Testis (tissue), 3 donors: ENCODE results near the gene MFSD1. TPM values are rescaled to one million over a fixed set of nuclear protein-coding genes. Genes with fewer than 3 reads are reported as not detected.

Experiments
- DNase-seq: peaks from one replicate; pipeline ENCODE4 v3.0.0-alpha.2; 2019
- H3K27ac ChIP-seq, 2 donors: fragments of 200-600 bp; sonication (generic); one replicate each; pipeline ENCODE4 v1.5.1; 2019
- H3K27me3 ChIP-seq: fragments of 200-600 bp; sonication (generic); one replicate; pipeline ENCODE4 v1.5.1; 2019
- H3K36me3 ChIP-seq: fragments of 200-600 bp; sonication (generic); one replicate; pipeline ENCODE4 v1.5.1; 2017; ENCODE audit warnings: low read depth; ENCODE audit errors: missing control alignments
- H3K4me1 ChIP-seq: fragments of 200-600 bp; sonication (generic); one replicate; pipeline ENCODE4 v1.5.1; 2019
- H3K4me3 ChIP-seq, 2 donors: fragments of 200-600 bp; sonication (generic); one replicate each; pipeline ENCODE4 v1.5.1; 2017 to 2019
- H3K9me3 ChIP-seq: fragments of 200-600 bp; sonication (generic); one replicate; pipeline ENCODE4 v1.5.1; 2017
- CTCF ChIP-seq, 3 experiments: fragments of 450-650 bp in 2 of 3; fragments of 200-600 bp in 1 of 3; sonication (generic) in 1 of 3; IDR thresholded peaks; one replicate each; pipeline ENCODE4 v1.5.1; 2016 to 2019; ENCODE audit warnings: antibody characterized with exemption in 3 of 3, mild to moderate bottlenecking in 2 of 3, moderate library complexity in 1 of 3
- POLR2A ChIP-seq: fragments of 450-650 bp; IDR thresholded peaks from one replicate; pipeline ENCODE4 v1.6.1; 2017; ENCODE audit warnings: antibody characterized with exemption, mild to moderate bottlenecking, moderate library complexity
- WGBS, 2 donors: methylation state at CpG; one replicate each; pipeline ENCODE4 v1.1.5; 2018; 5-methylcytosine and 5-hydroxymethylcytosine counted together
- intact Hi-C: fragments of 100-400 bp; cut with DNase I; formaldehyde crosslinking; loops from one replicate; pipeline ENCODE4 v1.15.1; 2023; ENCODE audit warnings: low total_unique reads
- polyA plus RNA-seq: library from polyadenylated mRNA; stranded (reverse); fragments of 350-450 nt; fragmentation: Illumina TruSeq; extraction: RNeasy Lipid Tissue Mini Kit (QIAGEN cat#74804); gene quantifications from one replicate; pipeline ENCODE4 v1.2.3, GENCODE V29; 2014; ENCODE audit warnings: low read depth, low replicate concordance; ENCODE audit not compliant: insufficient read depth
- total RNA-seq, 2 donors: library from RNA; depleted of rRNA; stranded (reverse); fragments of >200 nt; gene quantifications; one replicate each; pipeline ENCODE4 v1.2.3, GENCODE V29; 2016

Gene MFSD1
- total and polyA plus RNA-seq, 3 donors from 2014 or later = 30.6 to 33.9 (median 32.3) TPM

- Histone ChIP-seq H3K9me3 (no peaks in the 10 kb centered on the region), H3K27ac (no peak overlapping the region), H3K4me1 (no peaks in the 10 kb centered on the region), H3K27me3 (no peaks in the 10 kb centered on the region), H3K4me3 (no peak overlapping the region), H3K36me3 (no peaks in the 10 kb centered on the region)
- 81 to 89% methylated on average over 1 to 3 of the region's 3 CpGs for WGBS, 2 donors
- intact Hi-C loops = loop anchor here (10.0 kb wide), 1 partner anchor 395 kb away; no protein-coding TSS in a partner anchor
- no peak for DNase-seq
- TF ChIP-seq CTCF (IDR thresholded peaks at IDR 0.05) (no peak), POLR2A (no peak)
Measured at GRCh38 chr3:158859362-158859761, 57.5 kb downstream of the MFSD1 start.

GRCh38 chr3:158863247-158863646 is 61.4 kb downstream of the MFSD1 start:
- Histone ChIP-seq H3K4me1 (no peaks in the 10 kb centered on the region), H3K4me3 (no peak overlapping the region), H3K9me3 (no peaks in the 10 kb centered on the region), H3K27ac (no peak overlapping the region), H3K36me3 (no peaks in the 10 kb centered on the region), H3K27me3 (no peaks in the 10 kb centered on the region)
- no peak for DNase-seq
- TF ChIP-seq POLR2A (no peak), CTCF (IDR thresholded peaks at IDR 0.05) (no peak)
- intact Hi-C loops = no loop called here
- 80 to 86% methylated on average over 2 of the region's 2 CpGs for WGBS, 2 donors

- intact Hi-C loops = no loop called here
- Histone ChIP-seq H3K4me1 (no peaks in the 10 kb centered on the region), H3K36me3 (no peaks in the 10 kb centered on the region), H3K4me3 (no peak overlapping the region), H3K27me3 (no peaks in the 10 kb centered on the region), H3K27ac (no peak overlapping the region), H3K9me3 (no peaks in the 10 kb centered on the region)
- no peak for DNase-seq
- no peak for TF ChIP-seq POLR2A
- TF ChIP-seq CTCF (IDR thresholded peaks at IDR 0.05) = no peak
- WGBS, 2 donors = 89% methylated on average over 6 of the region's 6 CpGs
Measured at GRCh38 chr3:158864492-158864891, 62.6 kb downstream of the MFSD1 start.

- Histone ChIP-seq H3K9me3 (no peaks in the 10 kb centered on the region), H3K4me3 (no peak overlapping the region), H3K4me1 (no peaks in the 10 kb centered on the region), H3K36me3 (no peaks in the 10 kb centered on the region), H3K27me3 (no peaks in the 10 kb centered on the region), H3K27ac (no peak overlapping the region)
- intact Hi-C loops = no loop called here
- TF ChIP-seq POLR2A (no peak), CTCF (IDR thresholded peaks at IDR 0.05) (no peak)
- no peak for DNase-seq
Measured at GRCh38 chr3:158875700-158876099, 73.8 kb downstream of the MFSD1 start.

Other genes starting within 250 kb of the MFSD1 start
- 100 to 1,000 TPM; 142 to 211 TPM for gene MLF1, start 230.9 kb upstream of the MFSD1 start, total RNA-seq
- 549 TPM for gene MLF1, start 230.9 kb upstream of the MFSD1 start, polyA plus RNA-seq
- 10 to 100 TPM; 76.6 to 83.1 TPM for gene GFM1, start 157.5 kb upstream of the MFSD1 start, total RNA-seq
- gene GFM1, start 157.5 kb upstream of the MFSD1 start, polyA plus RNA-seq = 48.1 TPM
- 1 to 10 TPM; 3.3 to 9.1 TPM for gene LXN, start 129.4 kb upstream of the MFSD1 start, total RNA-seq
- 15.1 TPM for gene LXN, start 129.4 kb upstream of the MFSD1 start, polyA plus RNA-seq
- gene RARRES1, start 69.6 kb upstream of the MFSD1 start, total RNA-seq = under 1 TPM; 0.24 to 0.31 TPM
- gene RARRES1, start 69.6 kb upstream of the MFSD1 start, polyA plus RNA-seq = 9.7 TPM